Heart right ventricle (tissue), 16 donors: ENCODE data around the gene SLC25A30. TPM values are rescaled to one million over a fixed set of nuclear protein-coding genes. Genes with fewer than 3 reads are reported as not detected.
A peak's percentile ranks its signal among the peaks of the same experiment; 100 is the strongest.

ENCODE experiments used
- ATAC-seq, 8 donors: fragments of 200-7000 bp; cut with Tn5 transposase; one replicate each; pipeline ENCODE4 v1.9.1; 2020; ENCODE audit warnings: mild to moderate bottlenecking in 8 of 8, moderate library complexity in 8 of 8, moderate number of reproducible peaks in 1 of 8
- DNase-seq, 2 donors: peaks; one replicate each; pipeline ENCODE4 v3.0.0-alpha.2; 2020
- H3K27ac ChIP-seq, 10 donors: fragments of 200-600 bp; sonication (generic) in 2 of 10; one replicate each; pipeline versions ENCODE4 v1.5.0 to v1.8.0; 2020 to 2022; ENCODE audit warnings: mild to moderate bottlenecking in 3 of 10
- H3K27me3 ChIP-seq, 7 donors: fragments of 200-600 bp; one replicate each; pipeline ENCODE4 v1.8.0; 2021 to 2022; ENCODE audit warnings: mild to moderate bottlenecking in 2 of 7
- H3K36me3 ChIP-seq, 9 donors: fragments of 200-600 bp; sonication (generic) in 1 of 9; one replicate each; pipeline versions ENCODE4 v1.5.0 to v1.8.0; 2020 to 2022; ENCODE audit warnings: mild to moderate bottlenecking in 2 of 9
- H3K4me1 ChIP-seq, 9 donors: fragments of 200-600 bp; sonication (generic) in 1 of 9; one replicate each; pipeline versions ENCODE4 v1.5.0 to v1.8.0; 2020 to 2022; ENCODE audit warnings: mild to moderate bottlenecking in 4 of 9
- H3K4me3 ChIP-seq, 10 donors: fragments of 200-600 bp; sonication (generic) in 2 of 10; one replicate each; pipeline versions ENCODE4 v1.5.0 to v1.8.0; 2020 to 2022; ENCODE audit warnings: mild to moderate bottlenecking in 7 of 10, moderate library complexity in 2 of 10
- H3K9me3 ChIP-seq, 11 donors: fragments of 200-600 bp in 10 of 11; sonication (generic) in 2 of 11; one replicate each; pipeline versions ENCODE4 v1.5.0 to v1.8.0; 2013 to 2022; ENCODE audit warnings: mild to moderate bottlenecking in 2 of 11, control low read depth in 1 of 11, moderate library complexity in 1 of 11
- CTCF ChIP-seq, 9 donors: fragments of 200-600 bp; sonication (generic) in 2 of 9; IDR thresholded peaks; one replicate each; pipeline versions ENCODE4 v1.5.0 to v1.8.0; 2021 to 2022; ENCODE audit warnings: antibody characterized with exemption in 9 of 9, mild to moderate bottlenecking in 5 of 9, moderate library complexity in 1 of 9
- WGBS, 2 donors: extraction: QIAGEN DNeasy Blood & Tissue Kit; methylation state at CpG; one replicate each; pipeline ENCODE4 v1.1.7; 2013; ENCODE audit warnings: inconsistent platforms in 1 of 2; 5-methylcytosine and 5-hydroxymethylcytosine counted together
- intact Hi-C, 10 donors: fragments of 100-400 bp; cut with DNase I; formaldehyde crosslinking; loops; one replicate each; pipeline versions ENCODE4 v1.11.1 to v1.14.2; 2022
- polyA plus RNA-seq, 2 donors: library from polyadenylated mRNA; stranded (reverse); fragments of 200-250 nt; gene quantifications; one replicate each; pipeline ENCODE4 v1.2.3, GENCODE V29; 2013
- total RNA-seq, 10 donors: library from RNA; stranded (reverse); fragmentation: NEBNext Ultra II Directional in 3 of 10; extraction: Animal tissue kit (Norgen Biotek cat#: 25700) in 3 of 10; gene quantifications; one replicate each; pipeline versions ENCODE4 v1.2.1 to v1.2.4, GENCODE V29; 2021 to 2023
- donor health status: Arrhythmogenic right ventricular cardiomyopathy.
- donor health status: ischemic (EF 13 %, LVEDD 7.1; RV severe dilation, severe dysfunction).
- donor health status: healthy with polysubstance abuse.
- donor health status: DM: no; HTN: yes; CAD: no.
- donor health status: DM: no; HTN: no; CAD: no.
- donor health status: ischemic (EF 25% LVEDD 6.9; RV normal size, moderate dysfunction).
- donor health status: ischemic (EF 25% LVEDD 5.7; RV mildly dilated, moderate dysfunction).
- donor health status: healthy.
- donor health status: DM: yes; HTN: yes; CAD: no.
- donor health status: Ischemic cardiomyopathy.
- donor health status: ischemic (EF 35%, LVEDD 5.7; RV mildly dilated, moderate dysfunction).
- donor health status: nonischemic (EF 11% LVEDD 7.7; RV severe dilation, severe dysfunction).
- donor health status: DM: yes; HTN: yes; CAD: no.
- donor health status: PGD.
- donor health status: ischemic (EF 29% LVEDD 5.4; RV normal size, mild dysfunction).
- donor health status: nonischemic (EF 23%, LVEDD 6.1; RV moderate dilation, normal function).

The SLC25A30 gene
- total and polyA plus RNA-seq, 12 donors: 9.3 to 280 (median 157) TPM

- no peaks in the 10 kb centered on the region for H3K27me3 ChIP-seq
- 73% methylated on average over 3 of the region's 3 CpGs for WGBS, 2 donors
- H3K4me3 ChIP-seq: no peak overlapping the region
- H3K27ac ChIP-seq: no peak overlapping the region
- H3K9me3 ChIP-seq: no peaks in the 10 kb centered on the region
- intact Hi-C loops: no loop called here
- H3K36me3 ChIP-seq: peaks cover 0 to 100% (median 64%) of the 10 kb centered on the region in 9 donors
- no peak for DNase-seq
- peaks cover 0 to 22% (median 10%) of the 10 kb centered on the region in 9 donors for H3K4me1 ChIP-seq
- no peak for ATAC-seq
- no peak for TF ChIP-seq CTCF (IDR thresholded peaks at IDR 0.05)
These were observed 11.8 kb downstream of the SLC25A30 start for GRCh38 chr13:45406421-45406820.

- TF ChIP-seq CTCF (IDR thresholded peaks at IDR 0.05): no peak
- Histone ChIP-seq H3K4me3 (no peak overlapping the region), H3K36me3 (peaks cover 0 to 100% (median 60%) of the 10 kb centered on the region in 9 donors), H3K4me1 (peaks cover 0 to 36% (median 10%) of the 10 kb centered on the region in 9 donors), H3K27ac (peak overlapping the region; percentile 1 to 78 (median 64)), H3K27me3 (no peaks in the 10 kb centered on the region), H3K9me3 (no peaks in the 10 kb centered on the region)
- ATAC-seq: no peak
- DNase-seq: no peak
- intact Hi-C loops: no loop called here
- 77 to 84% methylated on average over 3 of the region's 3 CpGs for WGBS, 2 donors
These were observed 15.1 kb downstream of the SLC25A30 start for GRCh38 chr13:45403081-45403480.

GRCh38 chr13:45402641-45403040 is 15.5 kb downstream of the SLC25A30 start:
- no peaks in the 10 kb centered on the region for H3K9me3 ChIP-seq
- peaks cover 0 to 36% (median 10%) of the 10 kb centered on the region in 9 donors for H3K4me1 ChIP-seq
- intact Hi-C loops: loop anchor here in 1 of 10 donors (1.0 kb wide), 1 partner anchor 9 kb away; no protein-coding TSS in a partner anchor
- WGBS, 2 donors: 48 to 64% methylated on average over 3 of the region's 3 CpGs
- peak overlapping the region in 9 of 10 donors; percentile 2 to 78 (median 66) for H3K27ac ChIP-seq
- no peak overlapping the region for H3K4me3 ChIP-seq
- ATAC-seq: peak; percentile 67 to 97 (median 86)
- H3K36me3 ChIP-seq: peaks cover 0 to 100% (median 56%) of the 10 kb centered on the region in 9 donors
- DNase-seq: peak in 1 of 2 donors; percentile 50
- no peaks in the 10 kb centered on the region for H3K27me3 ChIP-seq
- no peak for TF ChIP-seq CTCF (IDR thresholded peaks at IDR 0.05)

GRCh38 chr13:45401314-45401713 is 16.9 kb downstream of the SLC25A30 start:
- DNase-seq (no peak), ATAC-seq (peak in 4 of 8 donors; percentile 22 to 48 (median 25))
- Histone ChIP-seq H3K36me3 (peaks cover 0 to 99% (median 42%) of the 10 kb centered on the region in 9 donors), H3K9me3 (no peaks in the 10 kb centered on the region), H3K27ac (peak overlapping the region in 9 of 10 donors; percentile 26 to 78 (median 70)), H3K4me3 (no peak overlapping the region), H3K4me1 (peaks cover 0 to 47% (median 21%) of the 10 kb centered on the region in 9 donors), H3K27me3 (no peaks in the 10 kb centered on the region)
- WGBS, 2 donors: 33 to 83% methylated on average over 1 of the region's 1 CpG
- intact Hi-C loops: no loop called here
- no peak for TF ChIP-seq CTCF (IDR thresholded peaks at IDR 0.05)
